HEK293 (cell line): ENCODE results near the gene PYHIN1.
A peak's percentile ranks its signal among the peaks of the same experiment; 100 is the strongest.

Experiments used
- CTCF ChIA-PET: fragments of 350-600 bp; formaldehyde crosslinking; extraction: SDS; loops from one replicate; lab custom pipeline; 2021; ENCODE audit warnings: antibody characterized with exemption; lab: Yijun Ruan, JAX
- POLR2A ChIA-PET: fragments of 300-600 bp; formaldehyde crosslinking; extraction: SDS; loops from one replicate; lab custom pipeline; 2020; ENCODE audit warnings: antibody characterized with exemption, inconsistent platforms; lab: Yijun Ruan, JAX
- H3K27ac ChIP-seq: fragments of 200-500 bp; sonication (Bioruptor generic); 2 replicates; pipeline ENCODE4 v1.5.1; 2014; ENCODE audit warnings: low read depth, low read length, control low read depth, inconsistent platforms; ENCODE audit errors: extremely low read depth
- H3K36me3 ChIP-seq, 2 experiments: fragments of 200-500 bp in 1 of 2; sonication (Bioruptor generic) in 1 of 2; 1 replicate in 1 of 2; 2 replicates in 1 of 2; pipeline ENCODE4 v1.5.1; 2014 to 2017; ENCODE audit warnings: inconsistent platforms in 2 of 2, low read length in 2 of 2; ENCODE audit not compliant: control insufficient read depth in 2 of 2, insufficient read depth in 1 of 2
- H3K4me1 ChIP-seq: fragments of 200-500 bp; sonication (Bioruptor generic); 2 replicates; pipeline ENCODE4 v1.5.1; 2014; ENCODE audit warnings: mild to moderate bottlenecking, low read length, inconsistent platforms; ENCODE audit not compliant: control insufficient read depth, insufficient read depth
- H3K4me3 ChIP-seq: 2 replicates; pipeline ENCODE4 v1.5.1; 2011; ENCODE audit warnings: low read depth, mild to moderate bottlenecking, control low read depth, low read length, moderate library complexity
- H3K9me3 ChIP-seq: fragments of 200-500 bp; sonication (Bioruptor generic); 2 replicates; pipeline ENCODE4 v1.5.1; 2014; ENCODE audit warnings: low read depth, low read length, inconsistent platforms; ENCODE audit not compliant: control insufficient read depth, insufficient read depth
- AEBP2 ChIP-seq: fragments of 450-650 bp; formaldehyde crosslinking; IDR thresholded peaks from 2 replicates; pipeline ENCODE4 v1.5.1; 2016; ENCODE audit warnings: missing biosample characterization, missing genetic modification characterization, borderline replicate concordance
- GFI1B ChIP-seq: fragments of 450-650 bp; formaldehyde crosslinking; IDR thresholded peaks from 2 replicates; pipeline ENCODE4 v1.5.1; 2016; ENCODE audit warnings: missing biosample characterization, missing genetic modification characterization
- IKZF3 ChIP-seq: fragments of 450-650 bp; IDR thresholded peaks from 2 replicates; pipeline ENCODE4 v1.5.0; 2018; ENCODE audit warnings: missing biosample characterization, mild to moderate bottlenecking, missing genetic modification characterization, moderate library complexity
- KLF1 ChIP-seq: fragments of 450-650 bp; formaldehyde crosslinking; IDR thresholded peaks from 2 replicates; pipeline ENCODE4 v1.5.1; 2016; ENCODE audit warnings: missing biosample characterization, missing genetic modification characterization
- KLF10 ChIP-seq: fragments of 450-650 bp; IDR thresholded peaks from 2 replicates; pipeline ENCODE4 v1.5.1; 2018; ENCODE audit warnings: missing biosample characterization, mild to moderate bottlenecking, missing genetic modification characterization
- KLF9 ChIP-seq: fragments of 450-650 bp; formaldehyde crosslinking; IDR thresholded peaks from 2 replicates; pipeline ENCODE4 v1.5.1; 2016; ENCODE audit warnings: missing biosample characterization, missing genetic modification characterization, low read depth
- OSR2 ChIP-seq: fragments of 450-650 bp; formaldehyde crosslinking; IDR thresholded peaks from 2 replicates; pipeline ENCODE4 v1.5.1; 2016; ENCODE audit warnings: missing biosample characterization, missing genetic modification characterization
- PRDM1 ChIP-seq: fragments of 450-650 bp; formaldehyde crosslinking; IDR thresholded peaks from 2 replicates; pipeline ENCODE4; 2016; ENCODE audit warnings: missing biosample characterization, missing genetic modification characterization
- REST ChIP-seq: fragments of 450-650 bp; formaldehyde crosslinking; IDR thresholded peaks from 2 replicates; pipeline ENCODE4 v1.5.1; 2016; ENCODE audit warnings: missing biosample characterization, missing genetic modification characterization
- TRIM28 ChIP-seq: IDR thresholded peaks from 2 replicates; pipeline ENCODE4 v1.6.1; 2011; ENCODE audit warnings: low read length, control low read depth, borderline replicate concordance
- ZIC2 ChIP-seq: fragments of 450-650 bp; formaldehyde crosslinking; IDR thresholded peaks from 2 replicates; pipeline ENCODE4 v1.5.1; 2016; ENCODE audit warnings: missing biosample characterization, missing genetic modification characterization
- ZNF132 ChIP-seq: fragments of 450-650 bp; formaldehyde crosslinking; IDR thresholded peaks from 2 replicates; pipeline ENCODE4 v1.5.1; 2017; ENCODE audit warnings: missing biosample characterization, missing genetic modification characterization, borderline replicate concordance
- ZNF140 ChIP-seq: fragments of 450-650 bp; formaldehyde crosslinking; IDR thresholded peaks from 2 replicates; pipeline ENCODE4 v1.5.1; 2016; ENCODE audit warnings: missing biosample characterization, missing genetic modification characterization
- ZNF157 ChIP-seq: fragments of 450-650 bp; formaldehyde crosslinking; IDR thresholded peaks from 2 replicates; pipeline ENCODE4 v1.5.1; 2016; ENCODE audit warnings: missing biosample characterization, missing genetic modification characterization
- ZNF202 ChIP-seq: fragments of 450-650 bp; formaldehyde crosslinking; IDR thresholded peaks from 2 replicates; pipeline ENCODE4 v1.5.1; 2016; ENCODE audit warnings: missing biosample characterization, missing genetic modification characterization, borderline replicate concordance
- ZNF23 ChIP-seq: fragments of 450-650 bp; formaldehyde crosslinking; IDR thresholded peaks from 2 replicates; pipeline ENCODE4 v1.5.1; 2016; ENCODE audit warnings: missing biosample characterization, missing genetic modification characterization, borderline replicate concordance
- ZNF248 ChIP-seq: fragments of 450-650 bp; formaldehyde crosslinking; IDR thresholded peaks from 2 replicates; pipeline ENCODE4 v1.5.1; 2017; ENCODE audit warnings: missing biosample characterization, missing genetic modification characterization
- ZNF37A ChIP-seq: fragments of 450-650 bp; IDR thresholded peaks from 2 replicates; pipeline ENCODE4 v1.5.1; 2018; ENCODE audit warnings: missing biosample characterization, missing genetic modification characterization
- ZNF529 ChIP-seq: fragments of 450-650 bp; formaldehyde crosslinking; IDR thresholded peaks from 2 replicates; pipeline ENCODE4 v1.5.1; 2017; ENCODE audit warnings: missing genetic modification characterization, missing biosample characterization; ENCODE audit not compliant: insufficient replicate concordance
- ZNF580 ChIP-seq: fragments of 450-650 bp; formaldehyde crosslinking; IDR thresholded peaks from 2 replicates; pipeline ENCODE4 v1.5.1; 2016; ENCODE audit warnings: missing biosample characterization, missing genetic modification characterization
- ZNF623 ChIP-seq: fragments of 450-650 bp; formaldehyde crosslinking; IDR thresholded peaks from 2 replicates; pipeline ENCODE4 v1.5.1; 2016; ENCODE audit warnings: missing biosample characterization, missing genetic modification characterization
- ZNF654 ChIP-seq: fragments of 450-650 bp; formaldehyde crosslinking; IDR thresholded peaks from 2 replicates; pipeline ENCODE4 v1.5.1; 2016; ENCODE audit warnings: low read depth, missing biosample characterization, missing genetic modification characterization
- ZNF664 ChIP-seq: fragments of 450-650 bp; formaldehyde crosslinking; IDR thresholded peaks from 2 replicates; pipeline ENCODE4 v1.5.1; 2016; ENCODE audit warnings: missing biosample characterization, missing genetic modification characterization
- ZNF677 ChIP-seq: fragments of 450-650 bp; IDR thresholded peaks from 2 replicates; pipeline ENCODE4 v1.5.0; 2018; ENCODE audit warnings: missing biosample characterization, mild to moderate bottlenecking, missing genetic modification characterization, moderate library complexity
- ZNF777 ChIP-seq: fragments of 450-650 bp; formaldehyde crosslinking; IDR thresholded peaks from 2 replicates; pipeline ENCODE4 v1.5.1; 2017; ENCODE audit warnings: missing biosample characterization, missing genetic modification characterization, borderline replicate concordance
- ZSCAN30 ChIP-seq: fragments of 450-650 bp; IDR thresholded peaks from 2 replicates; pipeline ENCODE4 v1.5.1; 2018; ENCODE audit warnings: missing biosample characterization, mild to moderate bottlenecking, missing genetic modification characterization, moderate library complexity
- TF ChIP-seq, protein P1 (sequence below): fragments of 450-650 bp; formaldehyde crosslinking; IDR thresholded peaks from 2 replicates; pipeline ENCODE4 v1.5.1; 2016; ENCODE audit warnings: missing biosample characterization, missing genetic modification characterization
- TF ChIP-seq, protein P2 (sequence below): fragments of 450-650 bp; formaldehyde crosslinking; IDR thresholded peaks from 2 replicates; pipeline ENCODE4 v1.5.1; 2016; ENCODE audit warnings: missing biosample characterization, missing genetic modification characterization

Gene PYHIN1

GRCh38 chr1:159000070-159000409 lies 68.7 kb downstream of the PYHIN1 start (continued):
- TF ChIP-seq AEBP2 (tag by site-specific recombination) (no peak), ZNF654 (no peak), ZNF664 (no peak), ZNF23 (tag by site-specific recombination) (no peak), OSR2 (tag by site-specific recombination) (no peak), REST (tag by site-specific recombination) (no peak), TRIM28 (no peak), KLF1 (tag by site-specific recombination) (no peak), ZIC2 (tag by site-specific recombination) (no peak), ZNF529 (tag by site-specific recombination) (no peak)
- TF ChIP-seq, all 188 proteins: peak for 0

DNA sequence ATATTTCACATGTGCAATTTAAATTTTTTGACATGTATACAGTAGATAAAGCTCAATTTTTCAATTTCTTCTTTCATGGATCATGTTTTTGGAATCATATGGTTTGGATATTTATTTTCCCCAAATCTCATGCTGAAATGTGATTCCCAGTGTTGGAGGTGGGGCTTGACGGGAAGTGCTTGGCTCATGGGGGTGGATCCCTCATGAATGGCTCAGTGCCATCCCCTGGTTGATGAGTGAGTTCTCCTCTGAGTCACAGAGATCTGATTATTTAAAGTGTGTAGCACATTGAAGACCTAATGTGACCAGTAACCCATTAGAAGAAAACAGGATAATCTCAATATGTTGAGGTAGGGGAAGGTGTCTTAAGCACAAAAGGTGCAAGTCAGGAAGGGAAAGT lies 69.3 kb downstream of the PYHIN1 start:
- POLR2A ChIA-PET: no interaction called here
- peak overlapping the region; percentile 85 for H3K27ac ChIP-seq
- H3K36me3 ChIP-seq: no peaks in the 10 kb centered on the region
- CTCF ChIA-PET: interaction anchor here (1.7 kb wide), 1 partner anchor 9 kb away, joined by 5 read pairs; the partner anchor contains the start of gene IFI16
- H3K4me1 ChIP-seq: peaks cover 8% of the 10 kb centered on the region; the same call in 1 of the 2 replicates
- H3K4me3 ChIP-seq: peak overlapping the region; percentile 34
- no peaks in the 10 kb centered on the region for H3K9me3 ChIP-seq
- TF ChIP-seq ZNF623 (tag by site-specific recombination): no peak
- no peak for TF ChIP-seq ZSCAN30 (tag by site-specific recombination)
- no peak for TF ChIP-seq ZNF132 (tag by site-specific recombination)
- no peak for TF ChIP-seq ZNF202
- no peak for TF ChIP-seq KLF9
- TF ChIP-seq, protein P1, sequence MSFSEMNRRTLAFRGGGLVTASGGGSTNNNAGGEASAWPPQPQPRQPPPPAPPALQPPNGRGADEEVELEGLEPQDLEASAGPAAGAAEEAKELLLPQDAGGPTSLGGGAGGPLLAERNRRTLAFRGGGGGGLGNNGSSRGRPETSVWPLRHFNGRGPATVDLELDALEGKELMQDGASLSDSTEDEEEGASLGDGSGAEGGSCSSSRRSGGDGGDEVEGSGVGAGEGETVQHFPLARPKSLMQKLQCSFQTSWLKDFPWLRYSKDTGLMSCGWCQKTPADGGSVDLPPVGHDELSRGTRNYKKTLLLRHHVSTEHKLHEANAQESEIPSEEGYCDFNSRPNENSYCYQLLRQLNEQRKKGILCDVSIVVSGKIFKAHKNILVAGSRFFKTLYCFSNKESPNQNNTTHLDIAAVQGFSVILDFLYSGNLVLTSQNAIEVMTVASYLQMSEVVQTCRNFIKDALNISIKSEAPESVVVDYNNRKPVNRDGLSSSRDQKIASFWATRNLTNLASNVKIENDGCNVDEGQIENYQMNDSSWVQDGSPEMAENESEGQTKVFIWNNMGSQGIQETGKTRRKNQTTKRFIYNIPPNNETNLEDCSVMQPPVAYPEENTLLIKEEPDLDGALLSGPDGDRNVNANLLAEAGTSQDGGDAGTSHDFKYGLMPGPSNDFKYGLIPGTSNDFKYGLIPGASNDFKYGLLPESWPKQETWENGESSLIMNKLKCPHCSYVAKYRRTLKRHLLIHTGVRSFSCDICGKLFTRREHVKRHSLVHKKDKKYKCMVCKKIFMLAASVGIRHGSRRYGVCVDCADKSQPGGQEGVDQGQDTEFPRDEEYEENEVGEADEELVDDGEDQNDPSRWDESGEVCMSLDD (tag by site-specific recombination): no peak
- no peak for TF ChIP-seq ZNF248 (tag by site-specific recombination)
- no peak for TF ChIP-seq ZNF157 (tag by site-specific recombination)
- TF ChIP-seq ZNF37A: no peak
- TF ChIP-seq KLF10 (tag by site-specific recombination): no peak
- no peak for TF ChIP-seq ZNF580 (tag by site-specific recombination)
- no peak for TF ChIP-seq GFI1B (tag by site-specific recombination)
- TF ChIP-seq ZNF777 (tag by site-specific recombination): no peak
- TF ChIP-seq IKZF3 (tag by site-specific recombination): no peak
- no peak for TF ChIP-seq PRDM1 (tag by site-specific recombination)
- TF ChIP-seq, protein P2, sequence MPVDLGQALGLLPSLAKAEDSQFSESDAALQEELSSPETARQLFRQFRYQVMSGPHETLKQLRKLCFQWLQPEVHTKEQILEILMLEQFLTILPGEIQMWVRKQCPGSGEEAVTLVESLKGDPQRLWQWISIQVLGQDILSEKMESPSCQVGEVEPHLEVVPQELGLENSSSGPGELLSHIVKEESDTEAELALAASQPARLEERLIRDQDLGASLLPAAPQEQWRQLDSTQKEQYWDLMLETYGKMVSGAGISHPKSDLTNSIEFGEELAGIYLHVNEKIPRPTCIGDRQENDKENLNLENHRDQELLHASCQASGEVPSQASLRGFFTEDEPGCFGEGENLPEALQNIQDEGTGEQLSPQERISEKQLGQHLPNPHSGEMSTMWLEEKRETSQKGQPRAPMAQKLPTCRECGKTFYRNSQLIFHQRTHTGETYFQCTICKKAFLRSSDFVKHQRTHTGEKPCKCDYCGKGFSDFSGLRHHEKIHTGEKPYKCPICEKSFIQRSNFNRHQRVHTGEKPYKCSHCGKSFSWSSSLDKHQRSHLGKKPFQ (tag by site-specific recombination): no peak
- no peak for TF ChIP-seq ZNF677 (tag by site-specific recombination)
- TF ChIP-seq ZNF140 (tag by site-specific recombination): no peak
